Lung microvascular endothelial cell (primary cell): ENCODE results near the gene LONP1. TPM values are rescaled to one million over a fixed set of nuclear protein-coding genes. Genes with fewer than 3 reads are reported as not detected.

Experiments used
- DNase-seq, 2 donors: peaks; one replicate each; pipeline versions ENCODE4 v3.0.0 to v3.0.0-alpha.2; 2010; ENCODE audit warnings: low read depth in 2 of 2
- total RNA-seq: library from RNA; depleted of rRNA; stranded (reverse); fragments of >200 nt; gene quantifications from 2 replicates; pipeline ENCODE4 v1.2.1, GENCODE V29; 2014

Gene LONP1
- total RNA-seq, 1 donor from 2014 or later: 51.4 TPM

DNA sequence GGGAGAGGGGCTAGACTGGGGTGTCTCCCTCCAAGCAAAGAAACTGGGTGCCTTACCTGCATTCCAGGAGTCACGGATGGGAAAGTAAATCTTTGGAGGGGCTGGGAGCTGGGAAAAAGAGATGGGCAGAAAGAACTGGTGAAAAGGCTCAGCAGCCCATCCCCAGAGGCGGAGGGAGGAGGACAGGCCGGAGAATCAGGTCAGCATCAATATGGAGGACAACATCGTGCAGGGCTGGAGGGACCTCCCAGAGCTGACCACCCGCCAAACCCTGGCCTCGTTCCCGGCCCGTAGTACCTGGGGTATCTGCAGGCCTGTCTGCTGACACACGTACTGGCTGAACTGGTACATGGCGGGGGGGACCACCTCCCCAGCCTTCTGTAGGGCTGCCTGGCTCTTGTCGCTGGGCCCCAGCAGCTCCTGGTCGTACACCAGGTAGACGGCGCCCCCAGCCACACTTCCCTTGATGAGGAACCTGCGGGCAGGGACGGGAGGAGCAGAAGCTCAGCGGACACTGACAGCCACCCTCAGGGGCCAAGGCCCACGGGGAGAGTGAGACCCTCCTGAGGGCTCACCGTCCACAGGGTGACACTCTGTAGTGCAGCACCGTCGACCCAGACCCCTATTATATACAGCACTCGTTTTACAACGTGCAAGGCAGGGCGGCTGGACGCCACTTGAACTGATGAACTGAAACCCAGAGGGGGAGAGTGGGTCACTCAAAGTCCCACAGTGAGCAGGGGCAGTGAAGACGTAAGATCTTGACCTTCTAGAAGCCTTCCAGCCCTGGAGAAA, 40.5 kb downstream of the LONP1 start:
- no peak for DNase-seq

GRCh38 chr19:5678071-5678718, 41.8 kb downstream of the LONP1 start:
- DNase-seq: no peak

GRCh38 chr19:5677580-5677979, 42.4 kb downstream of the LONP1 start:
- no peak for DNase-seq

DNA sequence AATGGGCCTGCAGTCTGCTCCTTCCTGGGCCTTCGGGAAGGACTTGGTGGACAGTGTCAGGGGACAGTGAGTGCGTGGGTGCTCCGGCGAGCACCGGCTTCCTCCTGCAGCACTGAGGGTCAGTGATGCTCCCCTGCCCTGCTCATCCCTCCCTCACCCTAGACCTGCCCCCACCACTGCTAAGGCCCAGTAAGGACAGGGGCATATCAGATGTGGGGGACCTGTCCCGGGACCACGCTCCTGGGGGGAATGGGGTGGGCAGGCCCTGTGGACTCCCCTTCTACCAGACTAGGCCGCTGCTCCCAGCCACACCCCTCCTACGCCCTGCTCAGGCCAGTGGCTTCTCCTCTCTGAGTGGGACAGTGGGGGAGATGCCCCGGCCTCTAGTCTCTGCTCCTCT, 42.8 kb downstream of the LONP1 start:
- DNase-seq: no peak

- no peak for DNase-seq
Observed at GRCh38 chr19:5676772-5677105, 43.2 kb downstream of the LONP1 start.

DNA sequence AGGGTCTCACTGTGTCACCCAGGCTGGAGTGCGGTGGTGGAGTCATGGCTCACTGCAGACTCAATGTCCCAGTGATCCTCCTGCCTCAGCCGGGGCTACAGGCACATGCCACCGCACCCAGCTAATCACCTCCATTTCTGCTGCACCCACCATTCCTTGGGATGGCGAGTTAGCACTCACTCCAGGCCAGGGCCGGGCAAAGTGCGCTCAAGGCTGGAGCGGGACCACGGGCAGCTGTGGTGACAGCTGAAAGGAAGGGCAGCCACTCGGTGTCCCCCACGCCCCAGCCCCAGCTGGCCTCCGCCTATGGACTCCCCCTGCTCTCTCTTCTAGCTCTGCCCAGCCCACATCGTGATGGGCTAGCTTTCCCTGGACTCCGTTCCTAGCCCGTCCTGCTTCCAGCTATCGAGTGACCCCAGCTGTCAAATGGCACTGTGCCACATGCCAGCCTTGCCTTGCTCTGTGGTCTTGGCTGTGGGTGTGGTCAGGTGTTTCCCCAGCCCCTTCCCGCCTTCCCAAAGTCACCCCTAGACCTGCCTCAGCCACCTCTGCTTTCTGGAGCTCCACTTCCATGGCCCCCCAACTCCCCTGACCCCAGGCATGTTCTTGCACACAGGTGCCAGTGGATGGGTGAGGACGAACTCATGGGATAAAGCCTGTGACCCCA, 43.7 kb downstream of the LONP1 start:
- DNase-seq: no peak

DNA sequence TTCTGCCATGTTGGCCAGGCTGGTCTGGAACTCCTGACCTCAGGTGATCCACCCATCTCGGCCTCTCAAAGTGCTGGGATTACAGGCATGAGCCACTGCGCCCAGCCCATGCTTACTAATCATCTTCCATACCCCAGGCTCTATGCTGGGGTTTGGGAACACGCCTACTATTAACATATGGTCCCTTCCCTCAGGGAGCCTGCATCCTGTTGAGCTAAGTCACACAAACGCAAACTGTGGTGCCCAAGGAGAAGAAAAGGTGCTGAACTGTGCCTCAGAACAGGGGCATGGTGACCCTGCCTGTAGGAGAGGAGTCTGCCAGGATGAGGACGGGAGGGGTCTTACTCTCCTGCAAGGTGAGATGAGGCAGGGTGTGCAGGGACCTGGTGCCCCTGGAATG, 45.2 kb downstream of the LONP1 start:
- DNase-seq: no peak

DNA sequence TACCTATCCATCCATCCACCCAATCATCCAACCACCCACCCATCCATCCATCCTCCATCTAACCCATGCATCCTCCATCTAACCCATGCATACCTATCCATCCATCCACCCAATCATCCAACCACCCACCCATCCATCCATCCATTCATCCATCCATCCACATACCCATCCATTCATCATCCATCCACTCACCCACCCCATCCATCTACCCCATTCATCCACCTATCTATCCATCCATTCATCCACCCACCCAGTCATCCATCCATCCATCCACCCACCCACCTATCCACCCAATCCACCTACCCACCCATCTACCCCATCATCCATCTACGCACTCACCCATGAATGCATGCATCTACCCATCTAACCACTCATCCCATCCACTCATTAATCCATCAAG, 46.2 kb downstream of the LONP1 start:
- DNase-seq: no peak

DNA sequence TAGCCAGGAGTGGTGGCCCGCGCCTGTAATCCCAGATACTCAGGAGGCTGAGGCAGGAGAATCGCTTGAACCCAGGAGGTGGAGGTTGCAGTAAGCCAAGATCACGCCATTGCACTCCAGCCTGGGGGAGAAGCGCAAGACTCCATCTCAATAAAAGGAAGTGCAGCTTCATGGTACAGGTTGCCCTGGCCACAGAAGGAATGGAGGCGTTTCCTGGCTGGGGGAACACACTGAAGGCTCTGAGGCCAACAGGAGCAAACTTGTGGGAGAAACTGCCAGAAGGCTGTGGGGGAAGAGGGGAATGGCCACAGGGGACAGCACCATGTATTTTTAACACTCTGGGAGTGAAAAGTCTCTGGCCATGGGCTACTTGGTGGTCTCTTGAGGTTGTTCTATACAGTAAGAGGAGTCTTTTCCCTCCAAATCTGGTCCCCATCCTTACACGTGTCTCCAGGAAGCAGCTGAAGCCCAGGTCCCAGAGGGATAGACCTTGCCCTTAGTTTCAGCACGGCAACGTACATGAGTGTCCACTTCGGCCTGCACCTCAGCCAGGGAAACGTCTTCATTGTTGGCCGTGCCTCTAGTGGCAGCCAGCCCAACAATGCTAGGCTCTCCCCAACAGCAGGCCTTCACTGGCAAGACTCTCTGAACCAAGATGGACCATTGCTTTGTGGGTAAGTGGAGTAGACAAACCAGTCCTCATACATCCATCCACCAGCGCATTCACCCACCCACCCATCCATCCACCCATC, 47.1 kb downstream of the LONP1 start:
- no peak for DNase-seq

DNA sequence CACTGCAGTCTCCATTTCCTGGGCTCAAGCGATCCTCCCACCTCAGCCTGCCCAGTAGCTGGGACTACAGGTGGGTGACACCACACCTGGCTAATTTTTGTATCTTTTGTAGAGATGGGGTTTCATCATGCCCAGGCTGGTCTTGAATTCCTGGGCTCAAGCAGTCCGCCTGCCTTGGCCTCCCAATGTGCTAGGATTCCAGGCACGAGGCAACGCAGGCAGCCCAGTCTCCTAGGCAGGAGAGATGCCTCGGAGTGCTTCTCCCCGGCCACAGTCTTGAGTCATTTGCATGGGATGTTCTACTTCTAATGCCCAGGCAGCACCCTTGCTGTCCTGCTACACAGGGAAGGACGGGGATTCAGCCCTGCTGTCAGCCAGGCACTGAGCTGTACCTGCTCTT, 48.3 kb downstream of the LONP1 start:
- DNase-seq: no peak

DNA sequence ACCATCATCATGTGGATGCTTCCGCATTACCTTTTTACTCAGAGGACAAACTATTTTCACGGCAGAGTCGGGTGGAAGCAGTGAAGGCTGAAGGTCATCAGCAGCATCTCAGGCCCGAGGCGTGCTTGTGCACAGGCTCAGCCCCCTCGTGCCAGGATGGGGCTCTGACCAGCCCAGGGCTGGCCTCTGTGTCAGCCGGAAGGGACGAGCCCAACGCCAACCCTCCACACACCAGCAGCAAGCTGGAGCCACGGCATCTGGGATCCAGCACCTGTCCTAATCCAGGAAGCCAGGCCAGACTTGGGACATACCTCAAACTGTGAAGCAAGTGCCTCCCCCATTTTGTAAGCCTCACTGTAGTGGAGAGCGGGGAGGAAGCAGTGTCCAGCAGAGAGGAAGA, 50.7 kb downstream of the LONP1 start:
- no peak for DNase-seq

GRCh38 chr19:5667751-5668271, 52.1 kb downstream of the LONP1 start:
- no peak for DNase-seq

DNA sequence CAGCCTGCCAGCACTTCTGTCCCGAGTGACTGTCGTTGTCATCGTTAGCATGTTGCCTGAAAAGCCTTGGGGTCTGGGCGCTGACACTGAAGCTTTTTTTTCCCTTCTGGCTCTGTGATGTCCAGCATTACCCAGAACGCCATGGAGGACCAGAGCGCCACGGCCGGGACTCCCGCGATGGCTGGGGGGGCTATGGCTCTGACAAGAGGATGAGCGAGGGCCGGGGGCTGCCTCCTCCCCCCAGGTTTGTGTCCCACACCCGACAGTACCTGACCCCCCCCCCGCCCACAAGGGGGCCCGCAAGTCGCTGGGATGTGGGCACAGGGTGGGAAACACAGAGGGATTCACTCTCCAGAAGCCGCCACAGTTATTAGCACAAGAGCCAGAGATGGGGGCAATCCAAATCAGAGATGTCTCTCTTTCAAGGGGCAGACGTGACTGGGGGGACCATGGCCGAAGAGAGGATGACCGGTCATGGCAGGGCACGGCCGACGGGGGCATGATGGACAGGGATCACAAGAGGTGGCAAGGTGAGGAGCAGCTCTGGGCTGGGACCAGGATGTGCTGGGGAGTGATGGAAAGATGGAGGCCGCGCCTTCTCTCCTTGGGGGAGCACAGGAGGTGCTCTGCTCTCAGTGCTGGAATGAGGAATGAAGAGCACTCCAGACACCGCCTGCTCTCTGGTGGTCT, 52.9 kb downstream of the LONP1 start:
- no peak for DNase-seq

DNA sequence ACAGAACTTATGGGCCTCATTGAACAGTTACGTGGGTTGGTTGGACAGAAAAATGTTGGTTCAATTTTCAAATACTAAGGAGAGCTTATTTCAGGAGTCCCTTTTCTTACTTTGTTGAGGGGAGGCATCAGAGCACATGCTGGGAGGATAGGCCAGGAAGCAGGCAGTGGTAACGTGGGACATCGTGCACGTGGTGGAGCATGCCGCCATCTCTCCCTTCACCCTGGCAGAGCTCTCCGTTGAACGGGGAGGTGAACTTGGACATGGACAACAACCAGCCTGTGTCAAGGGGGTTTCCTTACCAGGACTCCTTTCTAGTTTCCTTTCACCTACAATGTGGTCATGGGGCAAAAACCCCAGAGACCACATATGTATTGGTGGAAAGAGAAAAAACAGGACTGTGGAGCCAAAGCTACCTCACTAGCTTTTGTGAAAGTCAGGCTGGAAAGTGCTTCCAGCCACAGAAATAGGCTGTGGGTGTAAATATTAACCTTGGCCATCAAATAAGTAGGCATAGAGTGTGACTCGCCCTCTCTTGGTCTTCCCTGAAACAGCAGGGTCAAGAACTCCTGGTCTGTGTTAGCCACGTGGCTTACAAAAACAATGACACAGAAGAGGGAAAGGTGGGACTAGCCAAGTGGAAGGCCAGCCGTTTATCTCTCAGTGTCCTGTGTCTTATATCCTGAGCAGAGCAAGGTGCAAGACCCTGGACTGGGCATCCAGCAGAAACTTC, 54.0 kb downstream of the LONP1 start:
- peak; percentile 61 to 71 for DNase-seq

- no peak for DNase-seq
Observed at GRCh38 chr19:5664515-5664914, 55.4 kb downstream of the LONP1 start.

DNA sequence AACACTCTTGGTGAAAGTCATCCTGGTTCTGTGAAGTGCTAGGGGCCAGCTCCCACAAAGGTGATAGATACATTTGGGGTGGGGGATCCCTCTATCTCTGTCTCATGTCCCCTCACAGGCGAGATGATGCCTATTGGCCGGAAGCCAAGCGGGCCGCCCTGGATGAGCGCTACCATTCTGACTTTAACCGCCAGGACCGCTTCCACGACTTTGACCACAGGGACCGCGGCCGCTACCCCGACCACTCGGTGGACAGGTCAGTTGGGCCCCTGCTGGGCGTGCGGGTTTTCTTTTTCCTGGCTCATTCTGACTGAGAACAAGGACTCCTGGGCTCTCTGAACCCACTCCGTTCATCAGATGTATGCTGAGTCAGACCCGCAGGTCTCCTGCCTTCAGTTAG, 56.0 kb downstream of the LONP1 start:
- no peak for DNase-seq

DNA sequence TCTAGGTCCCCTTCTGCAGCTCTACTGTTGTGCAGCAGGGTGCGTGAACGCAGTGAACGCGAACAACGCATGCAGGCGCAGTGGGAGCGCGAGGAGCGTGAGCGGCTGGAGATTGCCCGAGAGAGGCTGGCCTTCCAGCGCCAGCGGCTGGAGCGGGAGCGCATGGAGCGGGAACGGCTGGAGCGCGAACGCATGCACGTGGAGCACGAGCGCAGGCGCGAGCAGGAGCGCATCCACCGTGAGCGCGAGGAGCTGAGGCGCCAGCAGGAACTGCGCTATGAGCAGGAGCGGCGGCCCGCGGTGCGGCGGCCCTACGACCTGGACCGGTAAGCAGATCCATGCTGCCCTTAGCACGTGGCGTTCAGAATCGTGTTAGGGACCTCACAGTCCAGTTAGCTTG, 58.5 kb downstream of the LONP1 start:
- no peak for DNase-seq

GRCh38 chr19:5655412-5655811, 64.5 kb downstream of the LONP1 start:
- no peak for DNase-seq

GRCh38 chr19:5654931-5655330, 65.0 kb downstream of the LONP1 start:
- DNase-seq: no peak

GRCh38 chr19:5652261-5652660, 67.7 kb downstream of the LONP1 start:
- DNase-seq: no peak

- no peak for DNase-seq
Observed at GRCh38 chr19:5651361-5651760, 68.6 kb downstream of the LONP1 start.
